COLO668 (cell line): Measurements from ENCODE around the gene PPM1H.
"Not testable (repeated sequence)": the region's sequence is repeated elsewhere in the genome, so short reads cannot be mapped to it uniquely, and the experiment has no call there.

Experiments used
- DNase-seq: peaks from one replicate; lab custom pipeline; 2025; ENCODE audit not compliant: unreplicated experiment; lab: John Stamatoyannopoulos, UW

The PPM1H gene

DNA sequence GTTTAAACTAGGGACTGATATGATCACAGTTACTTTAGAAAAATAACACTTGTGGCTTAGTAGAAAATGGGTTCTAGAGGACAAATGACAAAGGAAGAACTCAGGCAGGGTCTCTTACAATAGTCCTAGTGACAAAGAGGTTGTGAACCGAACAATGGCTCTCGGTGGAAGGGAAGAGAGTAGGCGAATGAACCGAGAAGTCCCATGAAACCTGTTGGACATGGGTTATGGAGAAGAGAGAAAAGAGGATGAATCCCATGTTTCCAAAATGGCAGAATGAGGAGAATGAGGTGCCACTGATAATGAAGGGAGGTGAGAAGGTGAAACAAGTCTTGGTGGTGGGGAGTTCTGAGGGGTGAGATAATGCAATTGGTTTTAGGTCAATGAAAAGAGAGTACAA lies 94.1 kb downstream of the PPM1H start:
- DNase-seq, result no peak

DNA sequence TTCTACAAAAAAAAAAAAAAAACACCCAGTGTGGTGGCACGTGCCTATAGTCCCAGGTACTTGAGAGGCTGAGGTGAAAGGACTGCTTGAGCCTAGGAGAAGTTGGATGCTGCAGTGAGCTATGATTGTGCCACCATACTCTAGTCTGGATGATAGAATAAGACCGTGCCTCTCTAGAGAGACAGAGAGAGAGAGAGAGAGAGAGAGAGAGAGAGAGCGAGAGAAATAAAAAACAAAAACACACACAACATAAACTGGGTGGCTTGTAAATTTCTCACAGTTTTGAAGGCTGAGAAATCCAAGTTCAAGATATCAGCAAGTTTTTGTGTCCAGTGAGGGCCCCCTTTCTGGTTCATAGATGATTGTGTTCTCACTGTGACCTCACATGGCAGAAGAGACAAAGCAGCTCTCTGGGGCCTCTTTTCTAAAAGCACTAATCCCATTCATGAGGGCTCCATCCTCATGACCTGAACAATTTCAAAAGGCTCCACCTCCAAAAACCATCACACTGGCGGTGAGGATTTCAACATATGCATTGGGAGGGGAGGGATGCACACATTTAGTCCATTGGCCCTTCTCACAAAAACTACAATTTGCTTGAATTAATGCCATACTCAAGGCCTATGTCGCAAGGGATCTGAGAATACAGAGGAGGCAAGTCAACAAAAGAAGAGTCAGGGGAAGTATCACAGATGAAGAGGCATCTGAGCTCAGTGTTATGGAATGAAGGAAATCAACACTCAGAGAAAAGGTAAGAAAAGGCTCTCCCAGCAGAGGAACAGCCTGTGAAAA lies 94.9 kb downstream of the PPM1H start:
- no peak for DNase-seq

DNA sequence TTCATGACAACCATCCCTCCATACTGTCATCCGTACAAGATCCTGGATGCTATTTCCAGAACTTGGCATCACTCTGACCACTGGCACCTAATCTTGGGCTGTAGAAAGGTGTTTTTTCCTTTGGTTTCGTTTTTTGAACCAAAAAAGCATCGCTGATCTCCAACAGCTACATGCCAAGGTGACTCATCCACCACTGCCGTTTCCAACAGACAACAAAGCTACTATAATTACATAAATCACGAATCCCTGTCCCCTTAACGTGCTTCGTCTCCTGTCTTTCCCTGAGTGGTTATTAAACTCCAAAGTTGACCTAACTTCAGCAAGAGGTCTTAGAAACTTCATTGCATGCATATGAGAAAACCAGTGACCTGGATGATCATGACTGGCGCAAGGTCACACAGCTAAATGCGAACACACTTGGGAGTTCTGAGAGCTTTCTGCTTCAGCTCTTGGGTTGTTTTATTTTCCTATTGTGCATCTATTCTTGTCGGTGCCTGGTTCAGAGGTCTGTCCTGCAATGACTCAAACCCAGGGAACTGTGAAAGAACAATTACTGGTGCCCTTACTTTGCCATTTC lies 99.9 kb downstream of the PPM1H start:
- no peak for DNase-seq

DNA sequence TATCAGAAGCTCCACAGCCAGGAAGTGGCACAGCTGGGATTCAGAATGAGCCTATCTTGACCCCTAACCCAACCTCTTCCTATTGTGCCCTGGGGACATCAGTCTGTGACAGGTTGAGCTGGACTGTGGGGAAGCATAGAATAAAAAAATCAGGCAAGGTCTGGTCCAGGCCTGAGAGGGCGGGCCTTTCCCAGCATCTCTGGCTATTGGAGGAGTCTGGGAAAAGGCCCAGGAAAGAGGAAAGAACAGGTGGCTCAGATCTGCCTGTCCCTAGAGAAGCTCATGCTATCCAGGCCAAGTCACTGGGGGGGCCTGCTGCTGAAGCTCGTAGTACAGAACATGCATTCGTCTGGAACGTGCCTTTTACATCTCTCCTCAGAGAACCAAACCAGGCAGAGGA lies 100.5 kb downstream of the PPM1H start:
- DNase-seq, result no peak

DNA sequence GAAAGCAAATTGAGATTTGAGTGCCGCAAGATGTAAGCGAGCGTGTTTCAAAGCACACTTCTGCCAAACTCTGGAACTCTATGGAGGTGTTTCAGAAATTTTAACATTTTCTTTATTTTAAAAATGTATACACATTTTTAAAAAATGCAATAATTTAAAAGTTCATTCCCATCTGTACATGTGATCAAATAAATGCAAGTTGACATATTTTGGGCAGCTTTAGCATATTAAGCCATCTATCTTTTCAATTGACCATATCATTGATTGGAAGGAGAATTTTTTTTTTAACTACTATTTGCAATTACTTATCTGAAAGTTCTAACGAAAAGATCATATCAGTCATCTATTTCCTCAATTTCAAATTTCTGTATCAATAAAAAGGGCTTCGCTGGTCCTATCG lies 101.3 kb downstream of the PPM1H start:
- no peak for DNase-seq

DNA sequence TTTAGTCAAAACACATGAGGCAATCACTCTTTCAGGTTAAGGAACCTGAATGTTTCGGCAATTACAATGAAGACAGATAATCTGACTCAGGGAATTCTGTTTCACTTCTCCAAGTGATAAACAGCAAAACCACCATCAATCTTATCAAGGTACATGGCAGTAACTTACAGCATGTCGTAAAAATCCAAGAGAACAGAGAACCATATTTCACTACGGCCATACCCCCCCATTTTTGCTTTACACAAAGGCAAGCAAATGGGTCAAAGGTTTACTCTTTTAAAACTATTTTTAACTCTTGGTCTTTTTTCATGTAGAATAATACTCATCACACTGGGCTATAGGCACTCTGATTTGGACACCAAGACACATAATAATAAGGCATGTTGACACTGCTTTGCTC lies 102.4 kb downstream of the PPM1H start:
- DNase-seq, result no peak

DNA sequence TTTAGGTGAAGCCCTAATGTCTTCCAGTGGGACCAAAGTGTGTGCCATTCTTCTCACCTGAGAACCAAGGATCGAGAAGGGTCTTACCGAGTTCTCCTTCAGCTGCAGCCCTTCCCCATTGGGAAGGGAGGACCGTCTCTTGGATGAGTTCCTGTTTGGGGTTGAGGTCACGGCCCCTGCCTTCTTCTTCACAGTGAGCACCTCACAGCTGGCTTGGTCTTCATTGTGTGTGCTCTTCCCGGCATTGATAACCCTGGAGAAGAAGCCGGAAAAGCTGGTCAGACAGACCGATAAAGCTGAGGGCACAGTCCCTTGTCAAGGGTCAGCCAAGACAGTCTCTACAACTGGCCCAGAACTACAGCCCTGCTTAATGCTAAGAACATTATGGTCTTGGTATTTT lies 102.9 kb downstream of the PPM1H start:
- no peak for DNase-seq

DNA sequence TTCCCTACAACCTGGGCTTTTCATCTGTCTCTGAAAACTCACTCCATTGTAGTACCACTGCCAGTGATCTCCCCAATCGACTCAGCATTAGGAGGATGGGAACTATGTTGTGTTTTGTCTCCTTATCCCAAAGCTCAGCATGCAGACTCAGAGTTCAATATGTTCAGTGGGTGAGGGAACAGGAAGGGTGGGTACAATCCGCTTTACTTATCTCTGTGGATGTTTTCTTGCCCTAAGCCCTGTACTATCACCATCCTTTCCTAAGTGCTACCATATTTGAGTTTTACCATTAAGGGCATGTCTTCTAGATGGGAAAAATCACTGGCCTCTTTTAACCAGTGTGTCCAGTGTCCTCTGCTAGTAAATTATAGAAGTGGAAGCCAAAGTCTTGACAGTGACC lies 107.1 kb downstream of the PPM1H start:
- DNase-seq, result no peak

DNA sequence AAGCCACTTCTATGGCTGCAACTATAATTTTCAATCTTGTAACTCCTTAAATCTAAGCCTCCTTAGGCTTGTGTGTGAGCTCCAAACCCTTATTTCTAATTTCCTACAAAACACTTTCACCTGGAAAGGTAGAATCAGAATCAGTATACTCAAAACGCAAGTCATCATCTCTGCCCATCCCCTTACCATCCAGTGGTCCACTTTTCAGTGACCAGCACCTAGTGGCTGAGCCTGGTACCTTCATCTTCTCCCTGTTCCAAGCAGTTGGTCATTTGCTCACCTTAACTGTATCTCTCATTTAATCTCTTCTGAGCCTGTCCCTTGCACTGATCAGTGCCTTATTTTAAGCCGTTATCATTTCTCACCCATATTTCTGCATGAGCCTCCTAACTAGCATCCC lies 107.9 kb downstream of the PPM1H start:
- DNase-seq, result no peak

DNA sequence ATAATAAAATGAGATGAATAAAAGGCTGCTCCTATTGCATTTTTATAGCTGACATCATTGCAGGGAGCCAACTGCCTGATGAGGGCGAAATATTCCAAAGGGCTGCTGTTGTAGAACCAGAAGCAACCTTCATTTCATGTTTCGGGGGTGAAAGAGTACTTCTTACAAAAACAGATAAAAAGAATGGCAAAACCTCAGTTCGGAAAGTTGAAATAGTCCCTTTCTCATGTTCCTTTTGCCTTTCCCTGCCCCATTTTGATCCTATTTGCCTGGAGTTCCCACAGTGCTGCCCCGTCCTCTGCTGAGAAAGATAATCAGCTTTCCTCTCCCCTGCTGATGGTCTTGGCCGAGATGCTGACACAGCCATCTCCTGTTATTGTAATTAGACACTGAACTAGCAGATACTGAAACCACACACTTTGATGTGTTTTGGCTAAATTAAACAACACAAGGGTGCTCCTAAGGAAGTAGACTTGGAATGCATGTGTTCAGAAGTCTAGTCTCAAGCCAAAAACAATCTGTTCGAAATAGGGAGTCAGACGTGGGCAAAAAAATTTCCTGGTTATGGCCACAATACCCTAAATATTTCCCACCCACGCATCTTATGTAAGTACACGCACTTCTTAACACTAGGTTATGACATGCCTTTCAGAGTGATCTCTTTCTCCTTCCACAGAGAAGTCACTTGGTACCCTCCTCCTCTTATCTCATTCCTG lies 117.2 kb downstream of the PPM1H start:
- no peak for DNase-seq

DNA sequence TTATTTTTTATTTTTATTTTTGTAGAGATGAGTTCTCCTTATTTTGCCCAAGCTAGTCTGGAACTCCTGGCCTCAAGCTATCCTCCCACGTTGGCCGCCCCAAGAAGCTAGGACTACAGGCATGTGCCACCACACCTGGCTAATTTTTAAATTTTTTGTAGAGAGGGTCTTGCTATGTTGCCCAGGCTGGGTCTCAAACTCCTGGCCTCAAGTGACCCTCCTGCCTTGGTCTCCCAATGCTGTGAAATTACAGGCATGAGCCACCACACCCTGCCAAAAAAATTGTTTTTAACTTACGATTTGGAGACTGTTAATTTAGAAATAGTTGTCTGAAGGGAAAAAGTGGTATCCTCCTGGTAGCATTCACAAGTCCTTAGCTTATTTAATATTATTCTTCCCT lies 120.7 kb downstream of the PPM1H start:
- DNase-seq, result no peak

DNA sequence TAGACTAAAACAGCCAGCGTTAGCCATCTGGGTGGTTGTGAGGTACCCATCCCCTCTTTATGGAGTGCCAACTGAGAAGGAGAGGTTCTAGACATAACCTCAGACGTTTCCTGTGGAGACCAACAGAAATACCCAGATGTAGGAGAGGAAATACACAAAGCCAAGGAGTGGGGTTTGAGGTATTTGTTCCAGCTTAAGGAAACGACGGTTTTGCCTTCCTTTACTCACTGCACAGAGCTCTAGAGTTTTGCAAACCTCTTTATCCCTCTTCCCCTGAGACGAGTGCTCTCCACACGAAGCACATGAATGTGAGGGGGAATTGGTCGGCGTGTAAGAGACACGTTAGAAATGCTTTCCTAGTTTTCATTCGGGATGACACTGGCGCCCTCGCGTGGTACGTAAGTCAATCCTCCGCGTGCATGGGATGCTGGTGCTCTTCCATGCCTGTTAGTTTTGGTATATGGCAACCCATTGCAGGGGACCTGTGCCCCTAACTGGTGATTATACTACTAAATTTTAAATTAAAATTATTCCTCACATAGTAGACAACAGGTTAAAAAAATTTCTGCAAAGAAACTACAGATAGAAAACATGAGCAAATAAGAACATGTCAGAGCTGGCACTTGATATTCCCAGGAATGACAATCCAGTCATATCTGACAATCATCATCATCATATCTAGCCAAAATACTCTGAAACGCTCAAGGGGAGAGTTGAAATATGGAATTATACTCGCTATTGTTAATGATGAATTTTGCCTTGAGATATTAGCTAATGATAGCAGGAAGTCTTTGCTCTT lies 121.7 kb downstream of the PPM1H start:
- peak; percentile 21 for DNase-seq

DNA sequence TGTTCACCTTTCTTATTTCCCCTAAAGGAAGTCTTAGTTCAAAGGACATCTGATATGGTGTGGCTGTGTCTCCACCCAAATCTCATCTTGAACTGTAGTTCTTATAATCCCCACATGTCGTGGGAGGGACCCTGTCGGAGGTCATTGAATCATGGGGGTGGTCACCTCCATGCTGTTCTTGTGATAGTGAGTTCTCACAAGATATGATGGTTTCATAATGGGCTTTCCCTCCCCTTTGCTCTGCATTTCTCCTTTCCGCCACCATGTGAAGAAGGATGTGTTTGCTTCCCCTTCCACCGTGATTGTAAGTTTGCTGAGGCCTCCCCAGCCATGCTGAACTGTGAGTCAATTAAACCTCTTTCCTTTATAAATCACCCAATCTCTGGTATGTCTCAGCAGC lies 123.5 kb downstream of the PPM1H start:
- not testable (repeated sequence) for DNase-seq

DNA sequence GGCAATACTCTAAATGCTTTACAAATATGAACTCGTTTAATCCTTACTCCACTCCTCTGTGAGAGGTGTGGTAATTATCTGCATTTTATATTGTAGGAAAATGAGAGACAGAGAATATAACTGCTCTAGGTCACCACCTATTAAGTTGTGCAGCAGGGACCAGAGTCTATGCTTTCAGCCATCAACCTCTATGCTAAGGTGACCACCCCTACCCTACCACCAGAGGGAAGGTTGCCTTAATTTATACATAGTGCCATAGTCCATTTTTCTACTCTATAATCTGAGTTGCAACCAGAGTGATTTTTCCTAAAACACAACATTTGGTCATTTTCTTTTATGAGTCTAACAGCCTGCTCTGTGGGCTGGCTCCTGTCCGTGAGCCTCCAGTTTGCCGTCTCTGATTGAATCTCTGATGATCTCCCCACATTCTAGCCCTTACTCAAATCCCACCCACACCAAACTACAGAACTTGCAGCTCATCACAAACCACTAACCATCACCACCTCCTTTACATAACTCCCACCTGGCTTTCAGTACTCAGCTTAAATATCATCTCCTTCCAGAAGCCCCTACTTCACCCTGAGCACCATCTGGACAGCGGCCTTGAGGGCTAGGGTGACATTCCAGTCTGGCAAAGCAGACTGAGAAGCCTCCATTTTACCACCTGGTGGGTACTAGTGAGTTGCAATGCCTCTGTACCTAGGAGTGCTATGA lies 126.6 kb downstream of the PPM1H start:
- no peak for DNase-seq

DNA sequence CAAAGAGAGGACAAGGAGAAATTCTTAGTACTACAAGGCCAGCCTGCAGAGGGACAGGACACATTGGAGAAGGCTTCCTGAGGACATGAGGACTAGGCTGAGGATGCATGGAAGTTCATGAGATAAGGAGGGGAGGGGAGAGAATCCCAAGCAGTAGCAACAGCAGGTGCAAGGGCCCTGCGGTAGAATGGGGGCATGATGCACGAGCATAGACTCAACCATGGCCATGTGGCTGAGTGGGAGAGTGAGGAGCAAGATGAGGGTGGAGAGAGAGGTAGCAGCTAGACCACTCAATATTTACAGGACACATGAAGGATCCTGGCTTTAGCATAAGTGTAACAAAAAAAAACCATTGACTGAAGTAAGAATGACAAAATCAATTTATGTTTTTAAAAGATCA lies 128.1 kb downstream of the PPM1H start:
- no peak for DNase-seq

DNA sequence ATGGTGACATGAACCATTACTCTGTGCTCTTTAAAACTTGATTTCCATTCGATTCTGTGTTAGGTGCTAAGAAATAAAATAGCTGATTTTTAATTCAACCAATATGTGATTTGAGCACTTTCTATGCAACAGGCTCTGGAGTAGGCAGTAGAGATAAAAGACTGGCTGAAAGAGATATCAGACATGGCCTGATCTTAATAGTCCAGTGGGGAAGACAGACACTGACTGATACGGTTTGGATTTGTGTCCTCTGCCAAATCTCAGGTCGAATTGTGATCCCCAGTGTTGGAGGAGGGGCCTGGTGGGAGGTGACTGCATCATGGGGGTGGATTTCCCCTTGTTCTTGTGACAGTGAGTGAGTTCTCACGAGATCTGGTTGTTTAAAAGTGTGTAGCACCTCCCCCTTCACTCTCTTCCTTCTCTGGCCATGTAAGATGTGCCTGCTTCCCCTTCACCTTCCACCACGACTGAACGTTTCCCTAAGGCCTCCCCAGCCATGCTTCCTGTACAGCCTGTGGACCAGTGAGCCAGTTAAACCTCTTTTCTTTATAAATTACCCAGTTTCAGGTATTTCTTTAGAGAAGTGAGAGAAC lies 128.6 kb downstream of the PPM1H start:
- DNase-seq, result no peak

DNA sequence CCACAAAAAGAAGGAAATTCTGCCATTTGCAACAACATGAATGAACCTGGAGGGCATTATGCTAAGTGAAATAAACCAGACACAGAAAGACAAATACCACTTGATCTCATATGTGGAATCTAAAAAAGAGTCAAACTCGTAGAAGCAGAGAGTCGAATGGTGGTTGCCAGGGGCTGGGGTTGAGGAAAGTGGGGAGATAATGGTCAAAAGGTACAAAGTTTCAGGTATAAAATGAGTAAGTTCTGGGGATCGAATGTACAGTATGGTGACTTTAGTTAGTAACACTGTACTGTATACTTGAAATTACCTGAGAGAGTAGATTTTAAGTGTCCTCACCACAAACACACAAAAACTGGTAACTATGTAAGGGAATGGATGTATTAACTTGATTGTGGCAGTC lies 129.4 kb downstream of the PPM1H start:
- no peak for DNase-seq

DNA sequence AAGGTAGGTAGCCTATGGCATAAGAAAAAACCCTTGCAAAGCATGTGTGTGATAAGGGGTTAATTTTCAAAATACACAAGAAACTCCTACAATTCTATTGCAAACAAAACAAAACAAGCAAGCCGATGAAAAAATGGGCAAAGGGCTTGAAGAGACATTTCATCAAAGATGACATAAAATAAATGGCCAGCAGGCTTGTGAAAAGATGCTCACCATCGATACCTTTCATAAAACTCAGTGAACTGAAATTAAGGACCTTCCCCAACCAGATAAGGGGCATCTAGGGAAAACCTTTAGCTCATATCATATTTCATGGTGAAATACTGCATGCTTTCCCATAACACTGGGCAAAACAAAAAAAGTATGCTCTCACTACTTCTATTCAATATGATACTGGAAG lies 131.2 kb downstream of the PPM1H start:
- DNase-seq, result no peak

DNA sequence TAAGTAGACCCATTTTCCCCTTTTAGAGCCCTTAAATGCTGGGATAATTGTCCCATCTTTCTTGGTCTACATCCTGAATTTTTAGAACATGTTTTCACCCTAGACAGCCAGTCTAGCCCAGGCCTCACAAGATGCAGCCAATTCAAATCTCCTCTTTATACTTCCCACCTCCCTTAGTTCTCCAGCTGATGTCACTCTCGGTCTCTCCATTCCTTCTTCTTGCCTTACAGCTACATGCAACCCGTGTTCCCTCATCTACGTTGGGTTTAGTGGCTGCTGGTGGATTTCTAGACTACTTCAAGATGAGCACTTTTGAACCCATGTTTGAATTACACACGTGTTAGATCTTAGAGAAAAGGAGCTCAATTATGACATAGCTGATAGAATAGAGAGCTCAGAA lies 132.0 kb downstream of the PPM1H start:
- DNase-seq, result peak; percentile 31

DNA sequence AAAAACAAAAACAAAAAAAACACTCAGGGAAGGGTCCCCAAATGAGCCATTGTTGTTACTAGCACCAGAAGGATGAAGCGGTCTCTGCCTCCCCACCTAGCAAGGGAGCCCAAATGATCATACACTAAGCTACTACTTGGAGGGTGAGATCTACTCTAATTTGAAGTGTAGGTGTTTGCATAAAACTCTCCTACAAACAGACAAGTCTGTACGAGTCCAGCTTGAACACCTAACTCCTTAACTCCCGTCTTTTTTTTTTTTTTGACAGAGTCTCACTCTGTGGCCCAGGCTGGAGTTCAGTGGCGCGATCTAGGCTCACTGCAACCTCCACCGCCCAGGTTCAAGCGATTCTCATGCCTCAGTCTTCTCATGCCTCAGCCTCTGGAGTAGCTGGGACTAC lies 132.6 kb downstream of the PPM1H start:
- no peak for DNase-seq

DNA sequence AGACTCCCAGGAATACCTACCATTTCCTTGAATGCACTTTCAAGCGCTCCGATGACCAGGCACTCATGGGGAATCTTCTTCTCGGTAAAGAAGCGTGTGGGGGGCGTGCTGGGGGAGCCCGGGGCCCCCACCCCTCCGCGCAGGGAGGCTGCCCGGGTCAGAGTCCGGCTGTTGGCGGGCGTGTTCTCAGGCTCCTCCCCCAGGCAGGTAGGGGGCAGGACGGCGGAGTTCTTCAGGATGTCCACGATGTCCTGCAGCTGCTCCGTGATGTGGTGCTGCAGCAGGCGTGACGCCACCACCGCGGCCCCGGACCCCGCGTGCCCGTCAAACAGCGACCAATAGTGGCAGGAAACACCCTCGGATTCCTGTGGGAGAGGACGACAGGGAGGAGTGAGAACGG lies 133.2 kb downstream of the PPM1H start:
- DNase-seq, result no peak
